GM12878 (cell line): ENCODE measurements around the gene PRDX1. TPM values are rescaled to one million over a fixed set of nuclear protein-coding genes. Genes with fewer than 3 reads are reported as not detected.
"Not testable (repeated sequence)": the region's sequence is repeated elsewhere in the genome, so short reads cannot be mapped to it uniquely, and the experiment has no call there.

Experiments
- ATAC-seq: fragments of 200-7000 bp; cut with Tn5 transposase; 3 replicates; pipeline ENCODE4 v1.9.1; 2020; ENCODE audit warnings: mild to moderate bottlenecking, moderate library complexity
- BruUV-seq: library from RNA; stranded (reverse); fragments of 400-500 nt; replicated peaks from 2 replicates; lab custom pipeline; 2021; lab: Mats Ljungman, UMichigan
- CTCF ChIA-PET: fragments of 300-600 bp; sonication (Branson Sonifier 250); formaldehyde crosslinking; extraction: SDS; loops from one replicate; lab custom pipeline; 2021; ENCODE audit warnings: inconsistent platforms; lab: Yijun Ruan, JAX
- POLR2A ChIA-PET: fragments of 350-600 bp; formaldehyde crosslinking; extraction: SDS; loops from one replicate; lab custom pipeline; 2021; ENCODE audit warnings: inconsistent platforms; lab: Charles Lee
- RAD21 ChIA-PET: fragments of 300-600 bp; sonication (Branson Sonifier 250); formaldehyde crosslinking; loops from one replicate; lab custom pipeline; 2023; ENCODE audit warnings: antibody characterized with exemption; ENCODE audit not compliant: unreplicated experiment; lab: Charles Lee
- SMC1A ChIA-PET: fragments of 300-600 bp; sonication (Branson Sonifier 250); formaldehyde crosslinking; loops from one replicate; lab custom pipeline; 2023; ENCODE audit not compliant: unreplicated experiment, uncharacterized antibody; lab: Charles Lee
- DNase-seq: peaks from one replicate; pipeline ENCODE4 v3.0.0-alpha.2; 2011; ENCODE audit warnings: low read depth, low spot score
- FAIRE-seq: peaks from 3 replicates; lab custom pipeline; 2011; peaks lifted over from hg19 to GRCh38; lab: Jason Lieb, UNC
- H2AFZ ChIP-seq: 2 replicates; pipeline ENCODE4 v1.6.0; 2011; ENCODE audit warnings: low read depth, low read length, control low read depth; ENCODE audit not compliant: control insufficient read depth
- H3K27ac ChIP-seq: 2 replicates; pipeline ENCODE4 v1.5.1; 2011; ENCODE audit warnings: control low read depth; ENCODE audit not compliant: control insufficient read depth, insufficient read depth
- H3K27me3 ChIP-seq, 2 experiments: replicated peaks in 1 of 2; 2 replicates each; pipeline versions ENCODE4 v1.6.0 to v1.6.1; 2011; ENCODE audit warnings: low read length in 1 of 2; ENCODE audit not compliant: control insufficient read depth in 2 of 2, insufficient read depth in 2 of 2
- H3K36me3 ChIP-seq, 2 experiments: 2 replicates each; pipeline ENCODE4 v1.5.1; 2011; ENCODE audit warnings: low read length in 1 of 2; ENCODE audit not compliant: control insufficient read depth in 2 of 2, insufficient read depth in 2 of 2
- H3K4me1 ChIP-seq: 2 replicates; pipeline ENCODE4 v1.6.1; 2011; ENCODE audit warnings: mild to moderate bottlenecking, low read length, moderate library complexity, mixed read lengths; ENCODE audit not compliant: control insufficient read depth, insufficient read depth
- H3K4me2 ChIP-seq: 2 replicates; pipeline ENCODE4 v1.6.0; 2011; ENCODE audit warnings: control low read depth; ENCODE audit not compliant: control insufficient read depth, insufficient read depth
- H3K4me3 ChIP-seq: fragments of 200-600 bp; sonication (generic); 2 replicates; pipeline ENCODE4 v1.5.1; 2016
- H3K79me2 ChIP-seq: 2 replicates; pipeline ENCODE4 v1.6.0; 2011; ENCODE audit warnings: low read length; ENCODE audit not compliant: control insufficient read depth, insufficient read depth
- H3K9ac ChIP-seq: 2 replicates; pipeline ENCODE4 v1.8.0; 2011; ENCODE audit warnings: low read length, control low read depth, mixed read lengths; ENCODE audit not compliant: control insufficient read depth, insufficient read depth
- H3K9me3 ChIP-seq: replicated peaks from 3 replicates; pipeline ENCODE4 v1.5.1; 2011; ENCODE audit warnings: mild to moderate bottlenecking, low read length; ENCODE audit not compliant: control insufficient read depth, insufficient read depth
- H4K20me1 ChIP-seq: 2 replicates; pipeline ENCODE4 v1.6.0; 2011; ENCODE audit not compliant: control insufficient read depth, insufficient read depth
- ATF3 ChIP-seq: IDR thresholded peaks from 2 replicates; pipeline ENCODE4 v1.6.1; 2011; ENCODE audit warnings: low read depth, mild to moderate bottlenecking, low read length, moderate library complexity, borderline replicate concordance; ENCODE audit errors: extremely low read depth
- CEBPZ ChIP-seq: fragments of 150-350 bp; IDR thresholded peaks from 2 replicates; pipeline ENCODE4 v1.6.1; 2016; ENCODE audit warnings: low read depth, low read length
- JUNB ChIP-seq: IDR thresholded peaks from 2 replicates; pipeline ENCODE4 v1.6.1; 2016; ENCODE audit warnings: antibody characterized with exemption, mild to moderate bottlenecking
- NKRF ChIP-seq: fragments of 450-650 bp; conservative IDR thresholded peaks from 2 replicates; pipeline ENCODE4 v1.6.1; 2017; ENCODE audit warnings: mild to moderate bottlenecking, moderate library complexity
- TCF3 ChIP-seq: IDR thresholded peaks from 2 replicates; pipeline ENCODE4 v1.6.1; 2012; ENCODE audit warnings: low read depth, mild to moderate bottlenecking, low read length, borderline replicate concordance; ENCODE audit not compliant: insufficient read depth
- WGBS: methylation state at CpG from one replicate; pipeline ENCODE4 v1.1.6; 2016; ENCODE audit warnings: low lambda C conversion rate; ENCODE audit not compliant: insufficient replicate concordance, insufficient coverage; ENCODE audit errors: missing lambda C conversion rate; 5-methylcytosine and 5-hydroxymethylcytosine counted together
- in situ Hi-C: fragments of 300-500 bp; cut with MboI; formaldehyde crosslinking; loops from 9 replicates; pipeline ENCODE4 v1.14.3; 2018; ENCODE audit warnings: mixed read lengths
- intact Hi-C: fragments of 100-400 bp; cut with micrococcal nuclease; formaldehyde crosslinking; loops from one replicate; pipeline ENCODE4 v1.14.2; 2022; ENCODE audit not compliant: unreplicated experiment
- polyA plus RNA-seq, 11 experiments: library from polyadenylated mRNA; depleted of rRNA in 4 of 11; unstranded in 6 of 11; stranded (reverse) in 5 of 11; fragments of >200 nt; fragmentation: Nextera tagmentation in 4 of 11; fragmentation: Illumina TruSeq in 1 of 11; extraction: Ambion mirVana in 4 of 11; extraction: Trizol in 1 of 11; gene quantifications; 1 replicate in 1 of 11; 2 replicates in 10 of 11; pipeline versions ENCODE4 v1.2.1 to v1.2.3, GENCODE V29; 2011 to 2016; ENCODE audit warnings: inconsistent platforms in 2 of 11, missing spikeins in 2 of 11, low read depth in 1 of 11
- total RNA-seq, 4 experiments: library from RNA; depleted of rRNA in 3 of 4; stranded (reverse); fragments of >200 nt in 3 of 4; fragmentation: Illumina TruSeq in 1 of 4; extraction: Trizol in 1 of 4; gene quantifications; 2 replicates each; pipeline versions ENCODE4 v1.2.1 to v1.2.3, GENCODE V29; 2013 to 2021

The PRDX1 gene
- total and polyA plus RNA-seq, 10 of the 15 experiments (the other 5 are each of a cell fraction or from before 2014, with no cell fraction given), result 659 to 1,775 (median 811) TPM

GRCh38 chr1:45516465-45516864 is 5.2 kb downstream of the PRDX1 start (continued):
- TF ChIP-seq NKRF, result no peak

GRCh38 chr1:45516036-45516435 is 5.6 kb downstream of the PRDX1 start:
- Histone ChIP-seq H4K20me1 (no peaks in the 10 kb centered on the region), H2AFZ (no peak overlapping the region), H3K4me1 (0 out of 2 replicates have a peak, but pooled peaks cover 6% of the 10 kb centered on the region), H3K27me3 (no peaks in the 10 kb centered on the region), H3K27ac (no peak overlapping the region), H3K9ac (no peak overlapping the region), H3K4me3 (no peak overlapping the region), H3K79me2 (peaks cover 43% of the 10 kb centered on the region), H3K9me3 (no peaks in the 10 kb centered on the region), H3K4me2 (no peak overlapping the region), H3K36me3 (peaks cover 14 to 35% of the 10 kb centered on the region in 2 experiments)
- ATAC-seq (no peak), FAIRE-seq (no peak), DNase-seq (no peak)
- 62% methylated on average over 3 of the region's 3 CpGs for WGBS
- RAD21 ChIA-PET, result interaction anchor here (0.6 to 4.6 kb wide), 5 partner anchors 10 to 53 kb away, joined by 3 to 37 read pairs (median 4); partner anchors contain the start of gene AKR1A1
- TF ChIP-seq TCF3, result no peak
- TF ChIP-seq JUNB, result no peak
- TF ChIP-seq ATF3, result no peak
- TF ChIP-seq CEBPZ, result no peak
- intact Hi-C loops (loop anchor here (10.0 kb wide), 1 partner anchor 369 kb away; no protein-coding TSS in a partner anchor), in situ Hi-C loops (no loop called here)
- POLR2A ChIA-PET, result interaction anchor here (1.7 to 9.5 kb wide), 3 partner anchors 14 to 54 kb away, joined by 4 to 105 read pairs (median 5); partner anchors contain the start of gene AKR1A1
- SMC1A ChIA-PET, result interaction anchor here (1.6 to 5.6 kb wide), 4 partner anchors 15 to 65 kb away, joined by 6 to 56 read pairs (median 30); partner anchors contain the start of genes AKR1A1, CCDC163 and MMACHC
- BruUV-seq, result no TSS peak
- CTCF ChIA-PET, result interaction anchor here (0.7 to 5.6 kb wide), 6 partner anchors 10 to 70 kb away, joined by 3 to 89 read pairs (median 4); no protein-coding TSS in a partner anchor

GRCh38 chr1:45513532-45514260 is 8.0 kb downstream of the PRDX1 start:
- POLR2A ChIA-PET, result interaction anchor here (1.0 to 1.7 kb wide), 3 partner anchors 54 to 71 kb away, joined by 3 to 4 read pairs (median 4); no protein-coding TSS in a partner anchor

More at GRCh38 chr1:45513532-45514260, 8.0 kb downstream of the PRDX1 start:
- H3K9ac ChIP-seq, H4K20me1 ChIP-seq, H3K4me2 ChIP-seq, H3K27ac ChIP-seq, FAIRE-seq, in situ Hi-C loops, H3K9me3 ChIP-seq, H3K4me3 ChIP-seq, ATAC-seq, H3K27me3 ChIP-seq, DNase-seq, H3K4me1 ChIP-seq, H2AFZ ChIP-seq: not testable (repeated sequence)
- intact Hi-C loops, result loop anchor here (10.0 kb wide), 1 partner anchor 371 kb away; no protein-coding TSS in a partner anchor
- Histone ChIP-seq H3K36me3 (peaks cover 21 to 46% of the 10 kb centered on the region in 2 experiments), H3K79me2 (peaks cover 22% of the 10 kb centered on the region)
- CTCF ChIA-PET, result interaction anchor here (1.1 to 4.5 kb wide), 17 partner anchors 8 to 154 kb away, joined by 3 to 212 read pairs (median 10); partner anchors contain the start of genes AKR1A1, CCDC163, CCDC17 and MMACHC
- TSS peak; percentile 4 for BruUV-seq
- SMC1A ChIA-PET, result interaction anchor here (0.7 to 5.6 kb wide), 13 partner anchors 13 to 154 kb away, joined by 3 to 114 read pairs (median 6); partner anchors contain the start of genes AKR1A1, CCDC163, MMACHC and NASP
- RAD21 ChIA-PET, result interaction anchor here (0.6 to 3.7 kb wide), 6 partner anchors 14 to 64 kb away, joined by 4 to 58 read pairs (median 6); partner anchors contain the start of genes AKR1A1, CCDC163 and MMACHC
- 79% methylated on average over 8 of the region's 9 CpGs for WGBS
